Adrenal gland (tissue), 5 donors: ENCODE results near the gene RFFL.

Experiments
- CTCF ChIP-seq, 6 experiments: fragments of 450-650 bp in 4 of 6; fragments of 200-600 bp in 2 of 6; sonication (generic) in 1 of 6; IDR thresholded peaks; 1 replicate in 5 of 6; 2 replicates in 1 of 6; pipeline versions ENCODE4 v1.5.1 to v1.8.0; 2016 to 2021; ENCODE audit warnings: antibody characterized with exemption in 6 of 6, mild to moderate bottlenecking in 2 of 6, moderate library complexity in 1 of 6
- POLR2A ChIP-seq, 2 donors: fragments of 450-650 bp; IDR thresholded peaks; one replicate each; pipeline ENCODE4 v1.6.1; 2017; ENCODE audit warnings: antibody characterized with exemption in 2 of 2, mild to moderate bottlenecking in 2 of 2, moderate library complexity in 1 of 2
- donor health status: DM: no; HTN: no; CAD: no.

GRCh38 chr17:35052780-35053179 is 10.7 kb downstream of the RFFL start:
- TF ChIP-seq CTCF (IDR thresholded peaks at IDR 0.05) (no peak), POLR2A (IDR thresholded peaks at IDR 0.05) (no peak)
